Measurements from ENCODE around the gene CASP12. TPM values are rescaled to one million over a fixed set of nuclear protein-coding genes. Genes with fewer than 3 reads are reported as not detected.

Gene CASP12
- total RNA-seq, 1 experiment from 2014 or later = not detected

DNA sequence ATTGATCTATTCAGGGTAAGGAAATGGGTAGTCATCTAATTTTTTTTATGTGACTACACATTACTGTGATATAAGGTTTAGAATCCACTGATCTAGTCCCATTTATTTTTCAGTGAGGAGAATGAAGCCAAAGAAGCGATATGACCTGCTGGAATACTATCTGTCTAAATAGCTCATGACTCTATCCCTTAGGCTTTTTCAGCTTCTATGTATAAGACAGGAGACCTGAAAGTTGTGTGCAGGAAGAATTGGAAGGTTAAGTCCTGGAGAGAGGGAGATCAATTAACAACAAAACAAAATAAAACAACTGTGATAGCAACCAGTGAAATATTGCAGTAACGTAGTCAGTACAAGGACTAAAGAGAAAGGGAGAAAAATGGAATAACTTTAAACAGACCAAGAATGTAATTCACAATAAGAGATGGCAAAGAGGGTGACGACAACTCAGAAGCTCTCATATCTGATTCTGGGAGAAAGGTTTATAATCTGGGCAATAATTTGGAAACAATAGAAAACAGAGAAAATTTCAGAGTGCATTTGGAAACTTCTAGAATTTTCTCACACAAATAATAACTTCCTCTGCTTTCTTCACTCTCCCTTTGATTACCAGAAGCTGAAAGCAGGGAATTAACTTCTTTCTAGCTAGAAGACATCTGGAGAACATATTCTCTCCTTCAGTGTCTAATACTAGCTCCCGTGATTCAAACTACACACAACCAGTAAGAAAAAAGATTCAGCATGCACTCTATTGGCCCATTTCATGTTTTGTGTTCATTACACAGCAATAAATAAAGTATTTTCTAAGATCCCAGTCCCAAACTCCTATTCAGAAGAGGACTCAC lies 19.2 kb upstream of the CASP12 start:
- peak overlapping the region; percentile 33 for H3K4me3 ChIP-seq (ENCODE audit: low read depth, low read length, poor library complexity, severe bottlenecking)
- H3K36me3 ChIP-seq (ENCODE audit: insufficient read depth, low read length, poor library complexity, severe bottlenecking) = no peaks in the 10 kb centered on the region
- no peak overlapping the region for H3K27ac ChIP-seq (ENCODE audit: low read depth, low read length, poor library complexity, severe bottlenecking)
- ChIA-PET CTCF (no interaction called here), POLR2A (ENCODE audit: low non-redundant PET) (interaction anchor here (0.6 kb wide), 2 partner anchors 947 to 961 kb away, joined by 3 to 7 read pairs; no protein-coding TSS in a partner anchor)
- intact Hi-C loops (cut with micrococcal nuclease; ENCODE audit: unreplicated experiment) = no loop called here
- H3K4me1 ChIP-seq (ENCODE audit: insufficient read depth, low read length, poor library complexity, severe bottlenecking) = no peaks in the 10 kb centered on the region
- H3K9me3 ChIP-seq (ENCODE audit: low read depth, low read length, poor library complexity, severe bottlenecking) = no peaks in the 10 kb centered on the region
- no TSS peak for BruUV-seq (replicated peaks)
- TF ChIP-seq EZH2 (IDR thresholded peaks at IDR 0.05; ENCODE audit: borderline replicate concordance, low read depth, low read length, poor library complexity, severe bottlenecking) (no peak), CTCF (conservative IDR thresholded peaks at IDR 0.05; ENCODE audit: low read depth, low read length) (no peak)
- no peaks in the 10 kb centered on the region for H3K27me3 ChIP-seq (replicated peaks; ENCODE audit: insufficient read depth, low read depth, low read length, poor library complexity)
- no peak for DNase-seq (ENCODE audit: low spot score)

- H3K9me3 ChIP-seq (ENCODE audit: low read depth, low read length, poor library complexity, severe bottlenecking) = no peaks in the 10 kb centered on the region
- CTCF ChIA-PET = no interaction called here
- POLR2A ChIA-PET (ENCODE audit: low non-redundant PET) = no interaction called here
- H3K4me1 ChIP-seq (ENCODE audit: insufficient read depth, low read length, poor library complexity, severe bottlenecking) = no peaks in the 10 kb centered on the region
- no TSS peak for BruUV-seq (replicated peaks)
- TF ChIP-seq CTCF (conservative IDR thresholded peaks at IDR 0.05; ENCODE audit: low read depth, low read length) (no peak), EZH2 (IDR thresholded peaks at IDR 0.05; ENCODE audit: borderline replicate concordance, low read depth, low read length, poor library complexity, severe bottlenecking) (no peak)
- DNase-seq (ENCODE audit: low spot score) = no peak
- intact Hi-C loops (cut with micrococcal nuclease; ENCODE audit: unreplicated experiment) = no loop called here
- H3K36me3 ChIP-seq (ENCODE audit: insufficient read depth, low read length, poor library complexity, severe bottlenecking) = no peaks in the 10 kb centered on the region
- H3K27ac ChIP-seq (ENCODE audit: low read depth, low read length, poor library complexity, severe bottlenecking) = no peak overlapping the region
- H3K4me3 ChIP-seq (ENCODE audit: low read depth, low read length, poor library complexity, severe bottlenecking) = no peak overlapping the region
- no peaks in the 10 kb centered on the region for H3K27me3 ChIP-seq (replicated peaks; ENCODE audit: insufficient read depth, low read depth, low read length, poor library complexity)
Measured at GRCh38 chr11:104916442-104916841, 18.2 kb upstream of the CASP12 start.

DNA sequence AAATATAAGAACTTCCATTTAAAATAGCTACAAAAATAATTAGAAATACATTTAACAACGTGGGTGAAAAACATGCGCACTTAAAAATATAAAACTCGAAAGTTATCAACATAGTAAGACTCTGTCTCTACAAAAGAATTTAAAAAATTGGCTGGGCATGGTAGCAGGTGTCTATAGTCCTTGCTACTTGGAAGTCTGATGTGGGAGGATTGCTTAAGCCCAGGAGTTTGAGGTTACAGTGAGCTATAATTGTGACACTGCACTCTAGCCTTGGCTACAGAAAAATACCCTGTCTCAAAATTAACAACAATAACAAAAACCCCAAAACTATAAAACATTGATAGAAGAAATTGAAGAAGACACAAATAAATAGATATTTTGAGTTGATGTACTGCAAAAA lies 13.8 kb upstream of the CASP12 start:
- ChIA-PET CTCF (no interaction called here), POLR2A (ENCODE audit: low non-redundant PET) (no interaction called here)
- H3K27ac ChIP-seq (ENCODE audit: low read depth, low read length, poor library complexity, severe bottlenecking) = no peak overlapping the region
- no peaks in the 10 kb centered on the region for H3K4me1 ChIP-seq (ENCODE audit: insufficient read depth, low read length, poor library complexity, severe bottlenecking)
- H3K9me3 ChIP-seq (ENCODE audit: low read depth, low read length, poor library complexity, severe bottlenecking) = no peaks in the 10 kb centered on the region
- H3K36me3 ChIP-seq (ENCODE audit: insufficient read depth, low read length, poor library complexity, severe bottlenecking) = no peaks in the 10 kb centered on the region
- H3K4me3 ChIP-seq (ENCODE audit: low read depth, low read length, poor library complexity, severe bottlenecking) = no peak overlapping the region
- no peaks in the 10 kb centered on the region for H3K27me3 ChIP-seq (replicated peaks; ENCODE audit: insufficient read depth, low read depth, low read length, poor library complexity)
- DNase-seq (ENCODE audit: low spot score) = no peak
- TF ChIP-seq CTCF (conservative IDR thresholded peaks at IDR 0.05; ENCODE audit: low read depth, low read length) = no peak
- no peak for TF ChIP-seq EZH2 (IDR thresholded peaks at IDR 0.05; ENCODE audit: borderline replicate concordance, low read depth, low read length, poor library complexity, severe bottlenecking)
- intact Hi-C loops (cut with micrococcal nuclease; ENCODE audit: unreplicated experiment) = no loop called here
- no TSS peak for BruUV-seq (replicated peaks)
